VCaP (cell line): ENCODE data around the gene DPF3.

ENCODE experiments used
- H3K27ac ChIP-seq: fragments of 450-650 bp; 2 replicates; pipeline ENCODE4 v1.5.1; 2017
- CTCF ChIP-seq: fragments of 450-650 bp; conservative IDR thresholded peaks from 2 replicates; pipeline ENCODE4 v1.5.1; 2017; ENCODE audit warnings: mild to moderate bottlenecking, moderate library complexity

The DPF3 gene

GRCh38 chr14:72643317-72643801 lies 250.5 kb downstream of the DPF3 start:
- H3K27ac ChIP-seq, result no peak overlapping the region
- no peak for TF ChIP-seq CTCF

GRCh38 chr14:72640911-72641485 lies 252.9 kb downstream of the DPF3 start:
- no peak overlapping the region for H3K27ac ChIP-seq
- no peak for TF ChIP-seq CTCF

- no peak for TF ChIP-seq CTCF
- no peak overlapping the region for H3K27ac ChIP-seq
Measured at GRCh38 chr14:72638021-72638420, 255.9 kb downstream of the DPF3 start.

- H3K27ac ChIP-seq, result no peak overlapping the region
- TF ChIP-seq CTCF, result no peak
Measured at GRCh38 chr14:72636871-72637270, 257.0 kb downstream of the DPF3 start.

GRCh38 chr14:72636094-72636493 lies 257.8 kb downstream of the DPF3 start:
- H3K27ac ChIP-seq, result no peak overlapping the region
- TF ChIP-seq CTCF, result no peak

- H3K27ac ChIP-seq, result no peak overlapping the region
- TF ChIP-seq CTCF, result no peak
Measured at GRCh38 chr14:72634691-72635616, 258.9 kb downstream of the DPF3 start.

GRCh38 chr14:72633551-72633950 lies 260.4 kb downstream of the DPF3 start:
- no peak overlapping the region for H3K27ac ChIP-seq
- TF ChIP-seq CTCF, result no peak
